Upper lobe of left lung (tissue), 6 donors: ENCODE measurements around the gene TBCB. TPM values are rescaled to one million over a fixed set of nuclear protein-coding genes. Genes with fewer than 3 reads are reported as not detected.
A peak's percentile ranks its signal among the peaks of the same experiment; 100 is the strongest.

Experiments
- ATAC-seq, 2 donors: fragments of 200-7000 bp; cut with Tn5 transposase; one replicate each; pipeline ENCODE4 v1.9.1; 2022; ENCODE audit warnings: mild to moderate bottlenecking in 2 of 2, moderate library complexity in 2 of 2; ENCODE audit not compliant: low FRiP score in 2 of 2
- DNase-seq, 2 donors: peaks; one replicate each; pipeline ENCODE4 v3.0.0-alpha.2; 2019 to 2020
- H3K27ac ChIP-seq, 4 donors: fragments of 200-600 bp; sonication (generic); one replicate each; pipeline ENCODE4 v1.5.1; 2016 to 2019
- H3K27me3 ChIP-seq, 4 donors: fragments of 200-600 bp; sonication (generic); one replicate each; pipeline ENCODE4 v1.5.1; 2017 to 2019
- H3K36me3 ChIP-seq, 4 donors: fragments of 200-600 bp; sonication (generic); one replicate each; pipeline ENCODE4 v1.5.1; 2016 to 2019
- H3K4me1 ChIP-seq, 4 donors: fragments of 200-600 bp; sonication (generic); one replicate each; pipeline ENCODE4 v1.5.1; 2018 to 2019
- H3K4me3 ChIP-seq, 4 donors: fragments of 200-600 bp; sonication (generic); one replicate each; pipeline ENCODE4 v1.5.1; 2017 to 2019; ENCODE audit warnings: mild to moderate bottlenecking in 2 of 4, moderate library complexity in 1 of 4
- H3K9me3 ChIP-seq, 4 donors: fragments of 200-600 bp; sonication (generic); one replicate each; pipeline ENCODE4 v1.5.1; 2018 to 2019
- EP300 ChIP-seq, 4 donors: sonication (generic); formaldehyde crosslinking; IDR thresholded peaks; one replicate each; pipeline ENCODE4 v1.5.1; 2017; ENCODE audit warnings: antibody characterized with exemption in 4 of 4, control low read depth in 2 of 4
- POLR2A ChIP-seq, 4 donors: fragments of 450-650 bp; IDR thresholded peaks; one replicate each; pipeline ENCODE4 v1.5.1; 2016 to 2017; ENCODE audit warnings: antibody characterized with exemption in 4 of 4, mild to moderate bottlenecking in 2 of 4
- POLR2AphosphoS5 ChIP-seq, 2 donors: sonication (generic); formaldehyde crosslinking; IDR thresholded peaks; one replicate each; pipeline ENCODE4 v1.5.1; 2017; ENCODE audit warnings: antibody characterized with exemption in 2 of 2
- WGBS, 2 donors: methylation state at CpG; one replicate each; pipeline ENCODE4 v1.1.5; 2017 to 2018; 5-methylcytosine and 5-hydroxymethylcytosine counted together
- total RNA-seq, 6 donors: library from RNA; depleted of rRNA in 4 of 6; stranded (reverse); fragments of >200 nt in 4 of 6; gene quantifications; one replicate each; pipeline versions ENCODE4 v1.1.0 to v1.2.1, GENCODE V29; 2016 to 2021
- TF ChIP-seq, protein P1 (sequence below), 6 experiments: fragments of 450-650 bp in 4 of 6; fragments of 200-600 bp in 2 of 6; sonication (generic) in 2 of 6; IDR thresholded peaks; one replicate each; pipeline ENCODE4 v1.5.1; 2016 to 2019; ENCODE audit warnings: antibody characterized with exemption in 6 of 6
- donor health status: DM: no; HTN: no; CAD: no; lungs with moderate emphysema.
- donor health status: DM: no; HTN: yes; CAD: no; lungs with severe emphysema.

TBCB gene
- total RNA-seq, 6 donors from 2014 or later, result 31.4 to 151 (median 109) TPM

DNA sequence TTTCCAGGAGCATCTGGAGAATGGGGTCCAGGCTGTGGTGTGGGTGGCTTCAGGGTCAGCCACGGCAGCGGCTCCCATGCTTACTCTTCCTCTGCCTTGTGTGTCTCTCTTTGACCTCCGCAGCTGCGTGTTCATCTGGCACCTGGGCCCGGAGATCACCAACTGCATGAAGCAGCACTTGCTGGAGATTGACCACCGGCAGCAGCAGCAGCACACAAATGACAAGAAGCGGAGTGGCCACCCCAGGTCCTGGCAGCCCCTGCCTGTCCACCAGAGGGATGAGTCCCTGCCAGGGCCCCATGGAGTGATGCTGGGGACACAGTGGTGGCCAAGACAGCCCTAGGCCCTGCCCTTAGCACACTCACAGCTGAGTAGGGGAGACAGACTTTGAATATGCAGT lies 22.7 kb upstream of the TBCB start:
- WGBS, 2 donors, result 91 to 100% methylated on average over 4 to 5 of the region's 7 CpGs

DNA sequence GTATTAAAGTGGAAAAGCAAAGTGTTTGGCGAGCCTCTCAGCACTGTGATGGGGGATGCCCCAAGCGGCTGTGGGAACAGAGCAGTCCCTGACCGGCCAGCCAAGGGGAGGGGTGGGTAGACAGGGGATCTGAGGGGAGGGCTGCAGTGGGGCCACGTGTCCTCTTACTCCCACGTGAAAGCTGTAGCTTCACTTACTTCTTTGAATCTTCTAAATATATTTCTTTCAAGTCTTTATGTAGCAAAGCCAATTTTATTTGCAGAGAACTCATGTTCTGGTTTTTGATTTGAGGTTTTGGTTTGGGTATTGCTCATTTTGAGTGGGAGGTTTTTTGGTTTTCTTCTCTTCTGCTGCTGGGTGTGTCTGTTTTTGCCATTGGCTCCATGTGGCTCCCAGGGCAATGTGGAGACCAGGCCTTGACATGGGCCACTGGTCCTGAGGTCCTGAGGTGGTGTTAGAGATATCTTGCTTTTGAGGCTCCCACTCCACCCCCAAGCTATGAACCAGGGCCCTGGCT lies 22.1 kb upstream of the TBCB start:
- TF ChIP-seq POLR2AphosphoS5 (IDR thresholded peaks at IDR 0.05) (no peak), POLR2A (IDR thresholded peaks at IDR 0.05) (no peak), EP300 (IDR thresholded peaks at IDR 0.05) (no peak)
- TF ChIP-seq, protein P1, sequence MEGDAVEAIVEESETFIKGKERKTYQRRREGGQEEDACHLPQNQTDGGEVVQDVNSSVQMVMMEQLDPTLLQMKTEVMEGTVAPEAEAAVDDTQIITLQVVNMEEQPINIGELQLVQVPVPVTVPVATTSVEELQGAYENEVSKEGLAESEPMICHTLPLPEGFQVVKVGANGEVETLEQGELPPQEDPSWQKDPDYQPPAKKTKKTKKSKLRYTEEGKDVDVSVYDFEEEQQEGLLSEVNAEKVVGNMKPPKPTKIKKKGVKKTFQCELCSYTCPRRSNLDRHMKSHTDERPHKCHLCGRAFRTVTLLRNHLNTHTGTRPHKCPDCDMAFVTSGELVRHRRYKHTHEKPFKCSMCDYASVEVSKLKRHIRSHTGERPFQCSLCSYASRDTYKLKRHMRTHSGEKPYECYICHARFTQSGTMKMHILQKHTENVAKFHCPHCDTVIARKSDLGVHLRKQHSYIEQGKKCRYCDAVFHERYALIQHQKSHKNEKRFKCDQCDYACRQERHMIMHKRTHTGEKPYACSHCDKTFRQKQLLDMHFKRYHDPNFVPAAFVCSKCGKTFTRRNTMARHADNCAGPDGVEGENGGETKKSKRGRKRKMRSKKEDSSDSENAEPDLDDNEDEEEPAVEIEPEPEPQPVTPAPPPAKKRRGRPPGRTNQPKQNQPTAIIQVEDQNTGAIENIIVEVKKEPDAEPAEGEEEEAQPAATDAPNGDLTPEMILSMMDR (IDR thresholded peaks at IDR 0.05), result no peak
- 80 to 93% methylated on average over 4 to 5 of the region's 5 CpGs for WGBS, 2 donors

More for the DNA sequence above, 22.7 kb upstream of the TBCB start:
- no peak overlapping the region for H3K27ac ChIP-seq
- no peaks in the 10 kb centered on the region for H3K9me3 ChIP-seq
- ATAC-seq (no peak), DNase-seq (no peak)
- H3K4me1 ChIP-seq, result no peaks in the 10 kb centered on the region
- TF ChIP-seq EP300 (IDR thresholded peaks at IDR 0.05), result no peak
- TF ChIP-seq, protein P1 (IDR thresholded peaks at IDR 0.05), result no peak
- TF ChIP-seq POLR2A (IDR thresholded peaks at IDR 0.05), result no peak
- no peak for TF ChIP-seq POLR2AphosphoS5 (IDR thresholded peaks at IDR 0.05)
- no peaks in the 10 kb centered on the region for H3K27me3 ChIP-seq
- H3K4me3 ChIP-seq, result no peak overlapping the region
- H3K36me3 ChIP-seq, result peaks cover 0 to 8% (median 0%) of the 10 kb centered on the region in 4 donors

DNA sequence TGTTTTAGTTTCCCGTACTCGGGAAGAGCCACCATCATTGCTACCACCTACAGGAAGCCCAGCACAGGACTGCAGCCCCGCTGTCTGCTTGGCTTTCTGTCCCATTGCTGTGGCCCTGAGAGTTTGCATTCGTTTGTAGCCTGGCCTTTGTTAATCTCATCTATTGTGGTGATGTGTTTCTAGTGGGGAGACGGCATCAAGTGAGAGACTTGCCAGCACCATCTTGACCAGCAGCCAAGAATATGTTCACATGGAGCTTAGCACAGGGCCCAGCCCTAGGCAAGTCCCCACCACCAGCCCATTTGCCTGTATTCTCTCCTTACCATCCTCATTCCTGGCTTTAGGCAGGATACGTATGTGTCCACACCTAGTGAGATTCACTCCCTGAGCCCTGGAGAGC lies 21.6 kb upstream of the TBCB start:
- WGBS, 2 donors, result 70 to 94% methylated on average over 4 of the region's 6 CpGs
- Histone ChIP-seq H3K36me3 (peaks cover 0 to 5% (median 0%) of the 10 kb centered on the region in 4 donors), H3K27ac (no peak overlapping the region), H3K4me1 (no peaks in the 10 kb centered on the region), H3K27me3 (no peaks in the 10 kb centered on the region), H3K4me3 (no peak overlapping the region), H3K9me3 (no peaks in the 10 kb centered on the region)
- DNase-seq (no peak), ATAC-seq (no peak)
- TF ChIP-seq, protein P1 (IDR thresholded peaks at IDR 0.05), result no peak
- TF ChIP-seq EP300 (IDR thresholded peaks at IDR 0.05) (no peak), POLR2A (IDR thresholded peaks at IDR 0.05) (no peak), POLR2AphosphoS5 (IDR thresholded peaks at IDR 0.05) (no peak)

More for the DNA sequence above, 22.1 kb upstream of the TBCB start:
- Histone ChIP-seq H3K36me3 (peaks cover 0 to 8% (median 0%) of the 10 kb centered on the region in 4 donors), H3K27ac (no peak overlapping the region), H3K27me3 (no peaks in the 10 kb centered on the region), H3K4me1 (no peaks in the 10 kb centered on the region), H3K9me3 (no peaks in the 10 kb centered on the region), H3K4me3 (no peak overlapping the region)
- ATAC-seq (no peak), DNase-seq (no peak)

DNA sequence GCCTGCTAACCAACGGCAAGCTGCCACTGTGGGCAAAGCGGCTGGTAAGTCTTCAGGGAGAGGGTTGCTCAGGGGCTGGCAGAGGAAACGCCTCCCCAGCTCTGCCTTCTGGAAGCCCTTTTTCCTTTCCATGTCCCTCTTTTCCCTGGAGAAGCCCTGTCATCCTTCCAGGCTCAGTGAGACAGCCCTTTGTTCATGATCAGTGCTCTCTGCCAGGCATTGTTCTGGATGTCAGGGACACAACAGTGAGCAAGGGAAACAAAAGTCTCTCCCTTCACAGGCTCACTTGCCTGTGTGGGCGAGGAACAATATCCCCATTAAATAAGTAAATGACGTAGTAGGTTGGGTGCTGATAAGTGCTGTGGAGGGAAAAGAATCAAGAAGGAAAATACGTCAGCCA lies 18.2 kb upstream of the TBCB start:
- H3K4me1 ChIP-seq, result peaks cover 0 to 7% (median 0%) of the 10 kb centered on the region in 4 donors
- H3K36me3 ChIP-seq, result no peaks in the 10 kb centered on the region
- no peak for TF ChIP-seq POLR2A (IDR thresholded peaks at IDR 0.05)
- TF ChIP-seq, protein P1 (IDR thresholded peaks at IDR 0.05), result no peak
- TF ChIP-seq EP300 (IDR thresholded peaks at IDR 0.05), result no peak
- TF ChIP-seq POLR2AphosphoS5 (IDR thresholded peaks at IDR 0.05), result no peak
- H3K27ac ChIP-seq, result peak overlapping the region in 1 of 4 donors; percentile 14
- H3K9me3 ChIP-seq, result no peaks in the 10 kb centered on the region
- DNase-seq (no peak), ATAC-seq (no peak)
- 76 to 83% methylated on average over 6 of the region's 6 CpGs for WGBS, 2 donors
- no peaks in the 10 kb centered on the region for H3K27me3 ChIP-seq
- no peak overlapping the region for H3K4me3 ChIP-seq
